SK-N-SH (cell line): ENCODE results near the gene OTUB1.

Experiments used
- CHD2 ChIP-seq: fragments of 150-350 bp; IDR thresholded peaks from 2 replicates; pipeline ENCODE4 v1.6.1; 2018; ENCODE audit warnings: low read length; ENCODE audit not compliant: partially characterized antibody
- ELF1 ChIP-seq: IDR thresholded peaks from 2 replicates; pipeline ENCODE4 v1.4.0; 2012
- EZH2phosphoT487 ChIP-seq: fragments of 200-600 bp; sonication (generic); IDR thresholded peaks from 2 replicates; pipeline ENCODE4 v1.6.1; 2017; ENCODE audit warnings: low read depth, mixed run types, mild to moderate bottlenecking, antibody characterized with exemption, moderate library complexity, borderline replicate concordance
- FOXM1 ChIP-seq: IDR thresholded peaks from 2 replicates; pipeline ENCODE4 v1.4.0; 2012; ENCODE audit warnings: low read depth, mild to moderate bottlenecking
- RAD21 ChIP-seq: IDR thresholded peaks from 2 replicates; pipeline ENCODE4 v1.6.1; 2012; ENCODE audit warnings: mild to moderate bottlenecking, low read length
- RCOR1 ChIP-seq: fragments of 150-350 bp; IDR thresholded peaks from 2 replicates; pipeline ENCODE4 v1.6.1; 2017; ENCODE audit warnings: antibody characterized with exemption, low read length
- SMC3 ChIP-seq: IDR thresholded peaks from 2 replicates; pipeline ENCODE4 v1.6.1; 2012; ENCODE audit warnings: low read depth, low read length, improper control_type of control experiment
- USF1 ChIP-seq: IDR thresholded peaks from 2 replicates; pipeline ENCODE4 v1.4.0; 2012; ENCODE audit warnings: low read depth, borderline replicate concordance
- TF ChIP-seq, protein P1 (sequence below): fragments of 150-350 bp; IDR thresholded peaks from 2 replicates; pipeline ENCODE4 v1.6.1; 2017; ENCODE audit warnings: antibody characterized with exemption, low read length, low read depth, borderline replicate concordance
- TF ChIP-seq, protein P2 (sequence below): fragments of 200-600 bp; sonication (generic); IDR thresholded peaks from 2 replicates; pipeline ENCODE4 v1.6.1; 2017; ENCODE audit warnings: antibody characterized with exemption, mild to moderate bottlenecking, moderate library complexity

- TF ChIP-seq, protein P1, sequence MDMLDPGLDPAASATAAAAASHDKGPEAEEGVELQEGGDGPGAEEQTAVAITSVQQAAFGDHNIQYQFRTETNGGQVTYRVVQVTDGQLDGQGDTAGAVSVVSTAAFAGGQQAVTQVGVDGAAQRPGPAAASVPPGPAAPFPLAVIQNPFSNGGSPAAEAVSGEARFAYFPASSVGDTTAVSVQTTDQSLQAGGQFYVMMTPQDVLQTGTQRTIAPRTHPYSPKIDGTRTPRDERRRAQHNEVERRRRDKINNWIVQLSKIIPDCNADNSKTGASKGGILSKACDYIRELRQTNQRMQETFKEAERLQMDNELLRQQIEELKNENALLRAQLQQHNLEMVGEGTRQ, result no peak
- TF ChIP-seq EZH2phosphoT487 (no peak), USF1 (no peak), CHD2 (no peak), RAD21 (no peak), FOXM1 (no peak), RCOR1 (no peak), ELF1 (no peak), SMC3 (no peak)
- TF ChIP-seq, protein P2, sequence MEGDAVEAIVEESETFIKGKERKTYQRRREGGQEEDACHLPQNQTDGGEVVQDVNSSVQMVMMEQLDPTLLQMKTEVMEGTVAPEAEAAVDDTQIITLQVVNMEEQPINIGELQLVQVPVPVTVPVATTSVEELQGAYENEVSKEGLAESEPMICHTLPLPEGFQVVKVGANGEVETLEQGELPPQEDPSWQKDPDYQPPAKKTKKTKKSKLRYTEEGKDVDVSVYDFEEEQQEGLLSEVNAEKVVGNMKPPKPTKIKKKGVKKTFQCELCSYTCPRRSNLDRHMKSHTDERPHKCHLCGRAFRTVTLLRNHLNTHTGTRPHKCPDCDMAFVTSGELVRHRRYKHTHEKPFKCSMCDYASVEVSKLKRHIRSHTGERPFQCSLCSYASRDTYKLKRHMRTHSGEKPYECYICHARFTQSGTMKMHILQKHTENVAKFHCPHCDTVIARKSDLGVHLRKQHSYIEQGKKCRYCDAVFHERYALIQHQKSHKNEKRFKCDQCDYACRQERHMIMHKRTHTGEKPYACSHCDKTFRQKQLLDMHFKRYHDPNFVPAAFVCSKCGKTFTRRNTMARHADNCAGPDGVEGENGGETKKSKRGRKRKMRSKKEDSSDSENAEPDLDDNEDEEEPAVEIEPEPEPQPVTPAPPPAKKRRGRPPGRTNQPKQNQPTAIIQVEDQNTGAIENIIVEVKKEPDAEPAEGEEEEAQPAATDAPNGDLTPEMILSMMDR, result no peak
Observed at GRCh38 chr11:63991558-63991957, 5.3 kb downstream of the OTUB1 start.
